Measurements from ENCODE around the gene DOC2B. TPM values are rescaled to one million over a fixed set of nuclear protein-coding genes. Genes with fewer than 3 reads are reported as not detected.
"Not testable (repeated sequence)": the region's sequence is repeated elsewhere in the genome, so short reads cannot be mapped to it uniquely, and the experiment has no call there.

DOC2B gene
- 10 to 100 TPM; 11.9 to 18.5 TPM for total RNA-seq
- long read RNA-seq, donor 1, partial matches to known transcripts: 0 of 4 reads
- long read RNA-seq, donor 1, other reads (novel, unspliced or antisense): 4 of 4 reads
- long read RNA-seq, donor 2, partial matches to known transcripts: 0 of 13 reads
- long read RNA-seq, donor 2, other reads (novel, unspliced or antisense): 13 of 13 reads

GRCh38 chr17:181245-182049 lies at the start of gene DOC2B:
Gene DOC2B, minus strand, starts transcription at chr17:181650. Its CDS starts 171 bp downstream, at chr17:181479.
- no peak for DNase-seq (ENCODE audit: low spot score)
- intact Hi-C loops (cut with DNase I): no loop called here

- intact Hi-C loops (cut with DNase I): no loop called here
Observed at GRCh38 chr17:230395-230770, 48.9 kb upstream of the DOC2B start.

GRCh38 chr17:229709-230394 lies 48.4 kb upstream of the DOC2B start:
- intact Hi-C loops (cut with DNase I): no loop called here
- DNase-seq (ENCODE audit: low spot score): peak; percentile 38

More at GRCh38 chr17:230395-230770, 48.9 kb upstream of the DOC2B start:
- DNase-seq (ENCODE audit: low spot score): peak; percentile 36

GRCh38 chr17:228951-229708 lies 47.7 kb upstream of the DOC2B start:
- intact Hi-C loops (cut with DNase I): no loop called here

GRCh38 chr17:227946-228615 lies 46.6 kb upstream of the DOC2B start:
- intact Hi-C loops (cut with DNase I): no loop called here
- DNase-seq (ENCODE audit: low spot score): peak; percentile 57

More at GRCh38 chr17:228951-229708, 47.7 kb upstream of the DOC2B start:
- peak; percentile 76 for DNase-seq (ENCODE audit: low spot score)

GRCh38 chr17:227078-227945 lies 45.9 kb upstream of the DOC2B start:
- peak; percentile 78 for DNase-seq (ENCODE audit: low spot score)
- intact Hi-C loops (cut with DNase I): no loop called here

GRCh38 chr17:226108-227077 lies 44.9 kb upstream of the DOC2B start:
- intact Hi-C loops (cut with DNase I): no loop called here
- DNase-seq (ENCODE audit: low spot score): peak; percentile 57

GRCh38 chr17:225551-225950 lies 44.1 kb upstream of the DOC2B start:
- intact Hi-C loops (cut with DNase I): no loop called here
- peak; percentile 78 for DNase-seq (ENCODE audit: low spot score)

- DNase-seq (ENCODE audit: low spot score); intact Hi-C loops (cut with DNase I): not testable (repeated sequence)
Observed at GRCh38 chr17:224576-224975, 43.1 kb upstream of the DOC2B start.

GRCh38 chr17:223723-224471 lies 42.4 kb upstream of the DOC2B start:
- peak; percentile 69 for DNase-seq (ENCODE audit: low spot score)
- intact Hi-C loops (cut with DNase I): no loop called here

GRCh38 chr17:222172-222571 lies 40.7 kb upstream of the DOC2B start:
- intact Hi-C loops (cut with DNase I): loop anchor here in 1 of 2 donors (1.0 kb wide), 1 partner anchor 44 kb away; no protein-coding TSS in a partner anchor
- DNase-seq (ENCODE audit: low spot score): peak; percentile 64

GRCh38 chr17:219696-220095 lies 38.2 kb upstream of the DOC2B start:
- intact Hi-C loops (cut with DNase I): no loop called here
- peak; percentile 46 for DNase-seq (ENCODE audit: low spot score)

- DNase-seq (ENCODE audit: low spot score): peak; percentile 34
- intact Hi-C loops (cut with DNase I): no loop called here
Observed at GRCh38 chr17:218432-219110, 37.1 kb upstream of the DOC2B start.

- intact Hi-C loops (cut with DNase I): no loop called here
- DNase-seq (ENCODE audit: low spot score): no peak
Observed at GRCh38 chr17:216625-217024, 35.2 kb upstream of the DOC2B start.

GRCh38 chr17:215563-216478 lies 34.4 kb upstream of the DOC2B start:
- intact Hi-C loops (cut with DNase I): not testable (repeated sequence)
- peak; percentile 91 for DNase-seq (ENCODE audit: low spot score)
